ENCODE results near the gene SPDYC.
"Not testable (repeated sequence)": the region's sequence is repeated elsewhere in the genome, so short reads cannot be mapped to it uniquely, and the experiment has no call there.

Gene SPDYC

DNA sequence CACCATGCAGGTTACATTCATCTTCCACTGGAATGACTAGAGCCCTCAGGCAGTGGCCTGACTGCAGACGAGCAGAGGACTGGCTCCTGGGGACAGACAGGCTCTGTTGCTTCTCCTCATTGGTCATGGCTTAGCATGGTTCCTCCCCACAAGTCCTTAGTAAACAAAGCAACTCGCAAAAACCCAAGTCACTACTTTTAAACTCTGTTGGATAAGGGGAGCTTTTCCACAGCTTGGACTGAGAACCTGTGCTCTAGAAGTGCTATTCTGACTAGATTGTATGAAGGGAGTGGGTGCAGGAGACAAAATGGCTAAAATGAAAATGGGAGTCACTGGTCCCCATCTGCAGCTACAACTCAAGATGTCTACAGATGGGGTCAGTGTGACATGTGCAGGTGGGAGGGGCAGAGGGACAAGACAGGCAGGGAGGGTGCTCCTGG lies 4.6 kb downstream of the SPDYC start:
- not testable (repeated sequence) for DNase-seq

DNA sequence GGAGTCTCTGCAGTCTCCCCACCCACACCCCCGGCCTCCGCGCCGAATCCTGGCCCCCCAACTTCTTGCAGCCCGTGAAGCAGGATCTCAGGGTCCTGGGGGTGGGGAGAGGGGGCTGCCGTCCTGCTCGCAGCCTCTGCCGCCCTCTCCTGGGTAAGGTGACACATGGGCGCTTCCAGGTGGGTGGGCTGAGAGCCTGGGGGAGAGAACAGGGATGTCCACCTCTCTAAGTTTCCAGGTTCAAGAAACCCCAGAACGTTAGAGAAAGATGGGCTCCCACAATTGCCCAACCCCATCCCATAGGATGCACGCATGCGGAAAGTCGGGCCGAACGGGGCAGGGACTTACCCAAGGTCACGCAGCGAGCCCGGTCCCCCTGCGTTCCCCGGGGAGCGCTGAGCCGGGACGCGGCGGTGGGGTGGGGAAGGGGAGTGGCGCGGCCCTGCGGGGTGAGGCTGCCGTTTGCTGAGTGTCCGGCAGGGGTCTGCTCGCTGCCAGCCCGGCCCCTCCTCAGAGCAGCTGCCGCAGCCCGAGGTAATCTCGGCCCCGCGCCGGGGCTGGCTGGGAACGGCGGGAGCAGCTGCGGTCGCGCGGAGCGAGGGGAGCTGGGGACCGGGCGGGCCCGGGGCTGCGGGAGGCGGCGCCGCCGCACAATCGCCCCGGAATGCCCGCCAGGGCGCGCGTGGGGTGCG lies 11.0 kb downstream of the SPDYC start:
- DNase-seq: no peak

DNA sequence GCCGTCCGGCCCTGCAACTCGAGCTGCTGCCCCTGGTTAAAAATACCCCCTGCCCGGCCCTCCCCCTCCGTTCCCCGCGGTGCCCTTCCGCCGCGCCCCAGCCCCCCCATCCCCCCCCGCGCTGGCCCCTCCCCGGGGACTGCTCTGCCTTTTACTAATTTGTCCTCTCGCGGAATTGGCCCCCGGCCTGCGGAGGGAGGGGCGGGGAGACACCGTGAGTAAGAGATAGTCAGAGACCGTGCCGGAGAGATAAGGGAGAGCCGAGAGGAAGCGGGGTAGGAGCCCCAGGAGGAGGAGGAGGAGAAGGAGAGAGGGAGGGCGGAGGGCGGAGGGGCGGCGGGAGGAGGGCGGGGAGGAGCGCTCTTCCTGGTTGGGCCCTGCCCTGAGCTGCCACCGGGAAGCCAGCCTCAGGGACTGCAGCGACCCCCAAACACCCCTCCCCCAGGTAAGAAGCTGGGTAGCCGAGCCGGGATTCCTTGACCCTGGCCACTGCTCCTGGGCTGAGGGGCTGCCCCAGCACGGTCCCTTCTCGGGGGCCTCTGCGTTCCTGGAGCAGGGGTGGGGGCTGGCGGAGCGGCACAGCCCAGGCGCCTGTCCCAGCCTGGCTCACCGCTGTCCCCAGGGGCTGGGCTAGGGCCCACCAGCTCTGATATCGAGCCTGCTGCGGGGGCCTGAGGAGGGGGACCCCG lies 11.7 kb downstream of the SPDYC start, which contains the start of gene CAPN1:
Gene CAPN1 (plus strand): TSS at position 360 of the 689 bp plus-strand sequence. CDS start 774 bp downstream, outside the sequence.
- DNase-seq: peak; percentile 31

DNA sequence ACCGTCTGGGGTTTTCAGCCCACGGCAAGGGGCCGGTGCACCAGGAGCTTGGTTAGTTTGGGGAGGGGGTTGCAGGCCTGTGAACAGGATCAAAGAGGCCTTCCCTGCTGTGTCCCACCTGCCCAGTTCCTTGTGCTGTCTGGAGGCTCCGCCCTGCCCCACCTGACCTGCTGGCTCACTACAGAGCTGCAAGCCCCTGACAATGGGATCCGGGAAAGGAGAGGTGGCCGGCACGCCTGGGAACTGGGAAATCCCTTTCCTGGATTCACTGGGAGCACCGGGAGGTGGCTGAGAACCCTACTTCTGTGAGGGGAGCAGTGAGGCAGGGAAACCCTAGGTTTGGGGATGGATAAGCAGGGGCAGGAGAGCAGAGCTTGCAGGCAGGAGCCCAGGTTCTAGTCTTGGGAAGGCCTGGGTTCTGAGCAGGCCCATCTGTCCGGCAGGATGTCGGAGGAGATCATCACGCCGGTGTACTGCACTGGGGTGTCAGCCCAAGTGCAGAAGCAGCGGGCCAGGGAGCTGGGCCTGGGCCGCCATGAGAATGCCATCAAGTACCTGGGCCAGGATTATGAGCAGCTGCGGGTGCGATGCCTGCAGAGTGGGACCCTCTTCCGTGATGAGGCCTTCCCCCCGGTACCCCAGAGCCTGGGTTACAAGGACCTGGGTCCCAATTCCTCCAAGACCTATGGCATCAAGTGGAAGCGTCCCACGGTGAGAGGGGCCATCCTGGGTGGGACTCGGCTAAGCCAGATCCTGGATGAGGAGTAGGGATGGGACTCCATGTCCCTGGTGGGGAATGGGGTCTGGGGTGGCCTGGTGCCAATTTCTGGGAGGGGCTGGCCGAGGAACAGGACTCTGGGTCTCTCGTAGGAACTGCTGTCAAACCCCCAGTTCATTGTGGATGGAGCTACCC lies 12.5 kb downstream of the SPDYC start:
- DNase-seq: peak; percentile 55

DNA sequence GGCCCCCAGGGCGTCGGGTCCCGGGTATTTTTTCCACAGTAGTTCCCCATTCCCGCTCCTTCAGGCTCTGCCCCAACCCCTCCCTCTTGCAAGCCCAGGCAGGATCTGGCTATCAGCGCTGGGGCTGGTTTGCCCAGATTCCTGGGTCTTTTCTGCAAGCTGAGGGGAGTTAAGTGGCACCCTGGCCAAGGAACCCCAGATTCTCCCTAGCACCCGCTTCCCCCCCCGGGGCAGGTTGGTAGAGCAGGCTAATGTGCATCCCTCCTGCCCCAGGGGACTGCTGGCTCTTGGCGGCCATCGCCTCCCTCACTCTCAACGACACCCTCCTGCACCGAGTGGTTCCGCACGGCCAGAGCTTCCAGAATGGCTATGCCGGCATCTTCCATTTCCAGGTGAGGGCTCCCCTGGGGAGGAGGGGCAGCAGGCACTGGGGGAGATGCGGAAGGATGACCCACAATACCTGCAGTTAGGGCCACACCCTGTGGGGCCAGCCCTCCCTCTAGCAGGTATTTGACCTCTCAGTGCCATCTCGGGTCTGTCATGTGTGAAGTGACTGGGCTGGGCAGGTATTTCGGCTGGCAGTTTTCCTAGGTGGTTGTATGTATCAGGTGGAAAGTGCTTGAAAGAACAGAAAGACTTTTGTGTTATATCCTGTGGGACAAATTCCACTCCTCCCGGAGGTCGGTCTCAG lies 13.3 kb downstream of the SPDYC start:
- DNase-seq: no peak

DNA sequence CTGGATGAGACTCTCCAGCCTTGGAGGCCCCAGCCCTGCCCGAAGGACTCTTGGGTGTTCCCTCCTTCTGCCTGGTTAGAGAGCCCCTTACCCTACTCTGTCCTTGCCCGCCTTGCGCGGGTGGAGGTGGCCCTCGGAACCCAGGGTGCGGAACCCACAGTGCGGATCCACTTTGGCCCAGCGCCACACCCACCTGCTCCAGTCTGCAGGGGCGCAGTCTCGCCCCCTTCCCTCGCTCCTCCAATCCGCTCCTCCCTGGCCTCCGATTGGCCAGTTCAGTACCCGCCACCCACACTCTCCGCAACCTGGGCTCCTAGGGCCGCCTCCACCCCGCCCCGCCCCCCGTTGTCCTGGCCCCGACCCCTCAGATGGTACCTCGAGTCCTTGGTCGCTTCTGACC lies 14.1 kb downstream of the SPDYC start:
- DNase-seq: no peak

DNA sequence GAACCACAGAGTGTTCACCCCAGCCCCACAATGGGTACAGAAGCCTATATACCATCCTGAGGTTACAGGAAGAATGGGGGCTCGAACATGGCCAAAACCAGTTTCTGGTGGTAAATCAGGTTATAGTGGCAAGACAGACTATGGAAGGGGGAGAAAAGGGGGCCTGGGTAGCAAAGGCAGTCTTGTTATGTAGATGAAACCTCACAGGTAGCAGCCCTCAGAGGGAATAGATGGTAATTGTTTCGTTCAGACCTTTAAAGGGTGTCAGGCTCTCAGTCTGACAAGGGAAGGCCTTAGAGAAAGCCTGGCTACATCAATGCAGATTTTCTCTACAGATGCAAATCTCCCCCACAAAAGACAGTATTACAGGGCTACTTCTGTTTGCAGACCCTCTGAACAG lies 15.1 kb downstream of the SPDYC start:
- no peak for DNase-seq

DNA sequence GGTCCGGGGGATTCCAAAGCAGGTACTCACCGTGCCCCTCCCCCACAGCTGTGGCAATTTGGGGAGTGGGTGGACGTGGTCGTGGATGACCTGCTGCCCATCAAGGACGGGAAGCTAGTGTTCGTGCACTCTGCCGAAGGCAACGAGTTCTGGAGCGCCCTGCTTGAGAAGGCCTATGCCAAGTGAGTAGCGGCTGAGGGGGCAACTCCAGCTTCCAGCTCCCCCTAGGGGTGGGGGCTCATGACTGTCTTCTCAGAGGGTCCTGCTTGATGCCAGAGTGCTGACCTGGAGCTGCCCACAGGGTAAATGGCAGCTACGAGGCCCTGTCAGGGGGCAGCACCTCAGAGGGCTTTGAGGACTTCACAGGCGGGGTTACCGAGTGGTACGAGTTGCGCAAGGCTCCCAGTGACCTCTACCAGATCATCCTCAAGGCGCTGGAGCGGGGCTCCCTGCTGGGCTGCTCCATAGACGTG lies 15.9 kb downstream of the SPDYC start:
- no peak for DNase-seq

DNA sequence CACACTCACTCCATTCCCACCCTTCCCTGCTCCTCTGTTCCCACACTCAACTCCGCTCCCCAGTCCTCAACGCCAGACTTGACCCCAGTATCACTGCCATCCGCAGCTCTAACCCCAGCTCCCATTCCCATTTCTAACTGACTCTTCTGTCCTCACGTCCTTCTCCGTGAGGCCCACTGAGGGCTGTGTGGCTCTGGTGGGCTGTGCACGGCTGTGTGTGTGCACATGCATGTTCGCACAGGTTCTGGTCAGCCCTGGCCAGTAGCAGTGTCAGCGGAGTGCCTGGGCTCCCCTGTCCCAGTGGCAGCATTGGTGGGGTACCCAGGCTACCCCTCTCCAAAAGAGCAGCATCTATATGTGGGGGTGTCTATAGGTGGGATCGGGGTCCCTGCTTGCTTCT lies 16.7 kb downstream of the SPDYC start:
- DNase-seq: no peak

DNA sequence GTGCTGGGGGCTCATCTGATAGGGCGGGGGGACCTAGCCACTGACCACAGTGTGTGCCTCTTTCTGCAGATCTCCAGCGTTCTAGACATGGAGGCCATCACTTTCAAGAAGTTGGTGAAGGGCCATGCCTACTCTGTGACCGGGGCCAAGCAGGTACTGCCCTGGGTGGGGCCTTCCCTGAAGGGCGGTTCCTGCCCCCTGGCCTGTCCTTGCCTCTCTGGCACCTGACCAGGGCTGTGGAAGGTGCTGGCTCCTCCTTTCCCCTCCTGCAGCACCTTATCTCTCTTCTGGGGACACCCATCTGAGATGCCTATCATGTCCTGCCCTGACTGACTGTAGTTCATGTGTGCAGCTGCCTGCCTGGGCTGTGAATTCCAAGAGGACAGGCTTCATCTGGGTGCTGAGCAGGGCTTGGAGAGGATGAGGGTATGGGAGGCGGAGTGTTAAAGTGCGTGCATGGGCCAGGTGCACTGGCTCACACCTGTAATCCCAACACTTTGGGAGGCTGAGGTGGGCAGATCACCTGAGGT lies 17.2 kb downstream of the SPDYC start:
- no peak for DNase-seq

DNA sequence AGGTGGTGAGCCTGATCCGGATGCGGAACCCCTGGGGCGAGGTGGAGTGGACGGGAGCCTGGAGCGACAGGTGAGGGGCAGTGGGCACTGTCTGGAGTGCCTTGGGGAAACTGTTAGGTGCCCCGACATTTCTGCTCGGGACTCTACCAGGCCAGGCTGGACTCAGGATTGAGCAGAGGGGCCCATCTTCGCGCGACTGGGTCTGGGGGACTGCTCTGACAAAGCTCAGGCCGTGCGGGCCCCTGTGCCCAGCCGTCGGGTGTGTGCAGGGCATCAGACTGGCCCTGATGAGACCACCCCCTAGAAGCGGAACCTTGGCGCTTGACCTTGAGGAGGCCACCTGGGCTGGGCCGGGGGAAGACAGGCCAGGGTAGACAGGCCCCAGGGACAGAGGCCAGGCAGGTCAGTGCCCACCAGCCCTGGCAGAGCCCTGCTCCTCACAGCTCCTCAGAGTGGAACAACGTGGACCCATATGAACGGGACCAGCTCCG lies 18.0 kb downstream of the SPDYC start:
- DNase-seq: no peak

DNA sequence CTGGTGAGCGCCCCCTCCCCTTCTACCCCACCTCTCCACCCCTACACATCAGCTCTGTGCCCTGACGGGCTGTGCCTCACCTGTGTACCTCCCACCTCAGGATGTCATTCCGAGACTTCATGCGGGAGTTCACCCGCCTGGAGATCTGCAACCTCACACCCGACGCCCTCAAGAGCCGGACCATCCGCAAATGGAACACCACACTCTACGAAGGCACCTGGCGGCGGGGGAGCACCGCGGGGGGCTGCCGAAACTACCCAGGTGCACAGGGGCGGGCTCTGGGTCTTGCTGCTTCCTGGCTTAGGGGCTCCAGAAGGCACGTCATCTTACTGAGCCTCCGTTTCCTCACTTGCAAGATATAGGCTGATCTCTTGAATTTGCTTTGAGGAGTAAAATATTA lies 18.5 kb downstream of the SPDYC start:
- DNase-seq: no peak

DNA sequence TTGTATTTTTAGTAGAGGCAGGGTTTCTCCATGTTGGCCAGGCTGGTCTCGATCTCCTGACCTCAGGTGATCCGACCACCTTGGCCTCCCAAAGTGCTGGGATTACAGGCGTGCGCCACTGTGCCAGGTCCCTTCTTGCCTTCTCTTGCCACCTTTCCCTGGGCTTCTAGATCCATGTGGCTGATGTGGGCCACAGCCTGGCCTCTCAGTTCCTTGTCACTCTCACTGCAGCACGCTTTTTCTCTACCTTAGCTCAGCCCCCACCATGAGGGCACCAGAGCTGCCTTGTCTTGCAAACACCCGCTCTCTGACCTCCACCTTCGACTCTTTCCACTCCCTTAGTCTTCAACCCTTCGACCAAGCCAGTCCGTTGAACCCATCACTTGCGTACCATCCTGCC lies 19.2 kb downstream of the SPDYC start:
- no peak for DNase-seq

DNA sequence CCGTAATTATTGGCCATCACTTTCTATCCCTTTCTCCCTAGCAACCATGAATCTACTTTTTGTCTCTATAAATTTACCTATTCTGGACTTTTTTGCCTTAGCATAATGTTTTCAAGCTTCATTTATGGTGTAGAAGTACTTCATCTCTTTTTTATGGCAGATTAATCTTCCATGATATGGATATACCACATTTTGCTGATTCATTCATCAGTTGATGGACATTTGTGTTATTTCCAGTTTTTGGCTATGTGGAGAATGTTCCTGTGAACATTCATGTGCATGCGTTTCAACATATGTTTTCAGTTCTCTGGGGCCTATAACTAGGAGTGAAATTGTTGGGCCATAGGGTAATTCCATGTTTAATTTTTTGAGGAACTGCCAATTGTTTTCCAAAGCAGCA lies 24.5 kb downstream of the SPDYC start:
- DNase-seq: no peak

DNA sequence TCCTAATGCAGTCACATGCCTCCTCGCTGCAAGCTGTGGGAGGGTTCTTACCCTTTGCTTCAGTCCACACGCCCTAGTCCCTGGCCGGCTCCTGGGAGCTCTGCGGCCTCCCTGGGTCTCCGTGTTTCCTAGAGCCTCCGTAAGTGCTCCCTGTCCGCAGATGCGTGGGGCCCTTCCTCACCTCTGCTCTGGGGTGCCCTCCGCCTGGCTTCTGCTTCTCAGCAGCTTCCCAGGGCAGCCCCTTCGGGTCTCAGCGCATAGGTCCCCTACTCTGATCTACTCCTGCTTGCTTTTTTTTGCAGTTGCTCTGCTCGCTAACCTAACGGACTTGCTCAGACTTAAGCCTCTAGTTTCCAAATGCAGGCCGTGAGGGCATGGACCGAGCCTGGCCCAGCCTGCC lies 34.1 kb downstream of the SPDYC start:
- no peak for DNase-seq

DNA sequence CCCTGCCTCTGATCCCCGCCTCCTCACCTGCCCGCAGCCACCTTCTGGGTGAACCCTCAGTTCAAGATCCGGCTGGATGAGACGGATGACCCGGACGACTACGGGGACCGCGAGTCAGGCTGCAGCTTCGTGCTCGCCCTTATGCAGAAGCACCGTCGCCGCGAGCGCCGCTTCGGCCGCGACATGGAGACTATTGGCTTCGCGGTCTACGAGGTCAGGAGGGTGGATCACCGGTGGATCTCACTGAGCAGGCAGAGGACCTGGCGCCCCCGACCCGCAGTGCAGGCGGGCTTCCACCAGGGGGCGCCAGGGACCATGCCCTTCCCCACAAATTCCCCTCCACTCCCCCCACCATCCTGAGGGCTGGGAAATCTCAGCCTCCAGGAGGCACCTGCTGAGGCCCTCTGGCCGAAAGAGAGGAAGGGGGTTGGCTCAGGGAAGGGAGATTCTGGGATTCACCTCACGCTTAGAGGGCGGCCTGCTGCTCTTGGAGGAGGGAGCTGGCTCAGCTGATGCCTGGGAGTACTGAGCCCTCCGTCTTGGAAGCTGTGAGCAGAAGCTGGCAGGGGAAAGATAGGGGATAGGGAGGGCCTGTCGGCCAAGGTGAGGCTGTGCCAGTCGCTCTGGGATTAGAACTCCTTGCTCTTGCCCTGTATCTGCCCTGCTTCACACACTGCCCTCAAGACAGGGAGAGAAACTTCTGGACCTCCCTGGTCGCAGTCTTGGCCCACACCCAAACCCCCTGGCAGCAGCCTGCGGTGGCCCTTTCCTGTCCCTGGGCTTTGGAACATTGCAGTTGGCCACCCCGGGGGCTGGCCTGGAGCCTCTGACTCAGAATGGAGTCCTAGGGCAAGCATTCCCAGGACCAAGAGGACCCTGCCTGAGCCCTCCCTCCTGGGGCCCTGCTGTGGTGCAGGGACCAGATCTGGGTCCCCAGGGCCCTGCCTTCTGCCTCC lies 34.9 kb downstream of the SPDYC start:
- DNase-seq: peak; percentile 10

DNA sequence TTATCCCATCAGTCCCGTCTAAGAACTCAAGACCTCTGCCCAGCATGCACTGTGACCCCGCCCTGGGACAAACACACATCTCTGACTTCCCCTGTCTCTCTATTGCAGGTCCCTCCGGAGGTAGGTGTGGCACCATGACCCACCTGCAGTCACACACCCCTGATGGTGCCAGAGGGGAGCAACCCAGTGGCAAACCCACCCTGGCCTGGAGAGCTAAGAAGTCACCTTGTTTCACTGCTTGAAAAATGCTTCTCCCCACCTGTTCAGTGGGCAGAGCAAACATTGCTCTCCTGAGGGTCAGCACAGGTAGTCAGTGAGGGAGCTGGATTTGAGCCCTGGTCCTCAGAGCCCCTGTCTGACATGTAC lies 35.6 kb downstream of the SPDYC start:
- no peak for DNase-seq

DNA sequence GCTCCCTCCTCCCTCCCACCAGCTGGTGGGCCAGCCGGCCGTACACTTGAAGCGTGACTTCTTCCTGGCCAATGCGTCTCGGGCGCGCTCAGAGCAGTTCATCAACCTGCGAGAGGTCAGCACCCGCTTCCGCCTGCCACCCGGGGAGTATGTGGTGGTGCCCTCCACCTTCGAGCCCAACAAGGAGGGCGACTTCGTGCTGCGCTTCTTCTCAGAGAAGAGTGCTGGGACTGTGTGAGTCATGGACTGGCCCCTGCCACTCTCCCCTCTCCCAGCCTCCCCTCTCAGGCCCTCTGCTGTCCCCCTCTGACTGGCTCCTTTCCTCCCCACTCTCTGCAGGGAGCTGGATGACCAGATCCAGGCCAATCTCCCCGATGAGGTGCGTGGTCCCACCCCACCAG lies 36.4 kb downstream of the SPDYC start:
- DNase-seq: no peak

DNA sequence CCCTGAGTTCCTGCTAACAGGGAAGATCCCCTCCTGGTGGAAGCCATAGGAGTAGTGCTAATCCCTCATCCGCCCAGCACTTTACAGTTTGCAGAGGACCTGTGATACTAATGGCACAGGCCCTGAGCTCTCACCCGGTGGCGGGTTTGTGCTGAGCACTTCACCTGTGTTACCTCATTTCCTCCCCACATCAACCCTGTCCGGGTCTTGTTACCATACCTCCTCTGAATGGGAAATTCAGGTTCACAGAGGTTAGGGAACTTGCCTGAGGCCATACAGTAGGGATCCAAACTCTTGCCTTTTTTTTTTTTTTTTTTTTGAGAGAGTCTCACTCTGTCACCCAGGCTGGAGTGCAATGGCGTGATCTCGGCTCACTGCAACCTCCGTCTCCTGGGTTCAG lies 36.9 kb downstream of the SPDYC start:
- DNase-seq: no peak

DNA sequence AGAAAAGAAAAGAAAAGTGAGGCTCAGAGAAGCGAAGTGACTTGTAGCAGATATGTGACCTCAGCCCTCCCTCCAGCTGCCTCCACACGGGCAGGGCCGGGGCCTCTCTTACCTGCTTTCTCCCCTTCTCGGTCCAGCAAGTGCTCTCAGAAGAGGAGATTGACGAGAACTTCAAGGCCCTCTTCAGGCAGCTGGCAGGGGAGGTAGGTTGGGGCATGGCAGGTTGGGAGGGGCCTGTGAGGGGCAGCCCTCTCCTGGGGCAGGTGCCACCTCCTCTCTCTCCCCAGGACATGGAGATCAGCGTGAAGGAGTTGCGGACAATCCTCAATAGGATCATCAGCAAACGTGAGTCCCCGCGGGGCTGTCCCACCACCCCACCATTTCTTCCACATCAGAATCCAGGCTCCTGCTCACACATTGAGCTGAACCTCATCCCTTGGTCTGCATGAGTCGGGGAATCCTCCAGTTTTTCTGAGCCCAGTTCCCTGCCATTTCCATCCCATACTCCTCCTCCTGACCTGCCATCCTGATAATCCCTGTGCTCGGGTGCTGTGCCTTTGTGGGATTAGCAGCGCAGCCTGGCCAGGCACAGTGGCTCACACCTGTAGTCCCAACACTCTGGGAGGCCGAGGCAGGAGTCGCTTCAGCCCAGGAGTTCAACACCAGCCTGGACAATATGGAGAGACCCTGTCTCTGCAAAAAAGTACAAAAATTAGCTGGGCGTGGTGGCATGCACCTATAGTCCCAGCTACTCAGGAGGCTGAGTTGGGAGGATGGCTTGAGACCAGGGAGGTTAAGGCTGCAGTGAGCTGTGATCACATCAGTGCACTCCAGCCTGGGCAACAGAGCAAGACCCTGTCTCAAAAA lies 38.1 kb downstream of the SPDYC start:
- no peak for DNase-seq
